Measurements from ENCODE around the gene PCDHB16.
"Not testable (repeated sequence)": the region's sequence is repeated elsewhere in the genome, so short reads cannot be mapped to it uniquely, and the experiment has no call there.

PCDHB16 gene

GRCh38 chr5:141182248-141182647, at the start of gene PCDHB16:
Gene PCDHB16, plus strand, starts transcription at chr5:141182387. Its CDS starts 173 bp downstream, at chr5:141182560.
- in situ Hi-C loops (cut with HindIII; ENCODE audit: low sequenced_read_pairs), result no loop called here

GRCh38 chr5:141135030-141135717, 47.0 kb upstream of the PCDHB16 start, which contains the start of gene PCDHB5:
Gene PCDHB5, plus strand, starts transcription at chr5:141135206. Its CDS starts 229 bp downstream, at chr5:141135435.
- in situ Hi-C loops (cut with HindIII; ENCODE audit: low sequenced_read_pairs), result no loop called here

- in situ Hi-C loops (cut with HindIII; ENCODE audit: low sequenced_read_pairs), result no loop called here
These were observed 46.4 kb upstream of the PCDHB16 start for GRCh38 chr5:141135718-141136266.

- in situ Hi-C loops (cut with HindIII; ENCODE audit: low sequenced_read_pairs), result not testable (repeated sequence)
These were observed 44.8 kb upstream of the PCDHB16 start for GRCh38 chr5:141137346-141137745.

GRCh38 chr5:141149812-141150211, 32.4 kb upstream of the PCDHB16 start, which contains the start of gene PCDHB6:
Gene PCDHB6, plus strand, starts transcription at chr5:141150057. Its CDS starts 201 bp downstream, at chr5:141150258.
- in situ Hi-C loops (cut with HindIII; ENCODE audit: low sequenced_read_pairs), result no loop called here

- in situ Hi-C loops (cut with HindIII; ENCODE audit: low sequenced_read_pairs), result no loop called here
These were observed 31.8 kb upstream of the PCDHB16 start for GRCh38 chr5:141150224-141150992.

GRCh38 chr5:141150993-141151325, 31.2 kb upstream of the PCDHB16 start:
- in situ Hi-C loops (cut with HindIII; ENCODE audit: low sequenced_read_pairs), result no loop called here

GRCh38 chr5:141151632-141152031, 30.6 kb upstream of the PCDHB16 start:
- in situ Hi-C loops (cut with HindIII; ENCODE audit: low sequenced_read_pairs), result not testable (repeated sequence)

- in situ Hi-C loops (cut with HindIII; ENCODE audit: low sequenced_read_pairs), result not testable (repeated sequence)
These were observed 30.1 kb upstream of the PCDHB16 start for GRCh38 chr5:141152096-141152495.

GRCh38 chr5:141155540-141156374, 26.4 kb upstream of the PCDHB16 start:
- in situ Hi-C loops (cut with HindIII; ENCODE audit: low sequenced_read_pairs), result no loop called here

GRCh38 chr5:141157356-141157755, 24.8 kb upstream of the PCDHB16 start:
- in situ Hi-C loops (cut with HindIII; ENCODE audit: low sequenced_read_pairs), result not testable (repeated sequence)

- in situ Hi-C loops (cut with HindIII; ENCODE audit: low sequenced_read_pairs), result not testable (repeated sequence)
These were observed 24.3 kb upstream of the PCDHB16 start for GRCh38 chr5:141157901-141158300.

GRCh38 chr5:141172381-141173204, 9.6 kb upstream of the PCDHB16 start, which contains the start of gene PCDHB7:
Gene PCDHB7, plus strand, starts transcription at chr5:141172644. Its CDS starts 192 bp downstream, at chr5:141172836.
- in situ Hi-C loops (cut with HindIII; ENCODE audit: low sequenced_read_pairs), result no loop called here

GRCh38 chr5:141174291-141175104, 7.7 kb upstream of the PCDHB16 start:
- in situ Hi-C loops (cut with HindIII; ENCODE audit: low sequenced_read_pairs), result loop anchor here (5.0 kb wide), 1 partner anchor 63 kb away; no protein-coding TSS in a partner anchor

GRCh38 chr5:141175933-141176332, 6.3 kb upstream of the PCDHB16 start:
- in situ Hi-C loops (cut with HindIII; ENCODE audit: low sequenced_read_pairs), result loop anchor here (5.0 kb wide), 1 partner anchor 61 kb away; no protein-coding TSS in a partner anchor

GRCh38 chr5:141177577-141178191, 4.5 kb upstream of the PCDHB16 start, which contains the start of gene PCDHB8:
Gene PCDHB8, plus strand, starts transcription at chr5:141177790. Its CDS starts 245 bp downstream, at chr5:141178035.
- in situ Hi-C loops (cut with HindIII; ENCODE audit: low sequenced_read_pairs), result loop anchor here (5.0 kb wide), 1 partner anchor 60 kb away; no protein-coding TSS in a partner anchor

GRCh38 chr5:141179371-141179770, 2.8 kb upstream of the PCDHB16 start:
- in situ Hi-C loops (cut with HindIII; ENCODE audit: low sequenced_read_pairs), result loop anchor here (5.0 kb wide), 1 partner anchor 58 kb away; no protein-coding TSS in a partner anchor

GRCh38 chr5:141179876-141180275, 2.3 kb upstream of the PCDHB16 start:
- in situ Hi-C loops (cut with HindIII; ENCODE audit: low sequenced_read_pairs), result loop anchor here (5.0 kb wide), 1 partner anchor 57 kb away; no protein-coding TSS in a partner anchor

All from endothelial cell of hepatic sinusoid (primary cell).